SK-N-SH (cell line): Measurements from ENCODE around the gene PLAGL2. TPM values are rescaled to one million over a fixed set of nuclear protein-coding genes. Genes with fewer than 3 reads are reported as not detected.

Experiments used
- CTCF ChIA-PET: fragments of 300-600, 350-600 bp; formaldehyde crosslinking; extraction: SDS; loops from one replicate; lab custom pipeline; 2021; lab: Yijun Ruan, JAX
- POLR2A ChIA-PET: fragments of 350-600 bp; sonication (Branson Sonifier 250); formaldehyde crosslinking; extraction: SDS; loops from one replicate; lab custom pipeline; 2020; ENCODE audit warnings: antibody characterized with exemption, inconsistent platforms; lab: Yijun Ruan, JAX
- DNase-seq: peaks from one replicate; pipeline ENCODE4 v3.0.0; 2012
- H2AFZ ChIP-seq: fragments of 200-600 bp; sonication (generic); 2 replicates; pipeline ENCODE4 v1.8.1; 2016; ENCODE audit warnings: antibody characterized with exemption, mild to moderate bottlenecking, low read depth
- H3F3A ChIP-seq: fragments of 200-600 bp; sonication (generic); replicated peaks from 2 replicates; pipeline ENCODE3; 2016; ENCODE audit warnings: antibody characterized with exemption, mild to moderate bottlenecking; ENCODE audit not compliant: insufficient read depth
- H3K27ac ChIP-seq, 2 experiments: fragments of 200-500 bp in 1 of 2; fragments of 200-600 bp in 1 of 2; sonication (Bioruptor generic) in 1 of 2; sonication (generic), shearing (Covaris generic) in 1 of 2; 2 replicates each; pipeline versions ENCODE4 v1.5.1 to v1.6.1; 2014 to 2016; ENCODE audit warnings: low read depth in 2 of 2, inconsistent platforms in 1 of 2, low read length in 1 of 2, mild to moderate bottlenecking in 1 of 2, mixed read lengths in 1 of 2
- H3K27me3 ChIP-seq: fragments of 200-600 bp; sonication (generic), shearing (Covaris generic); 2 replicates; pipeline ENCODE4 v1.6.1; 2016; ENCODE audit warnings: mixed run types; ENCODE audit not compliant: insufficient read depth
- H3K36me3 ChIP-seq, 2 experiments: fragments of 200-500 bp in 1 of 2; fragments of 200-600 bp in 1 of 2; sonication (Bioruptor generic) in 1 of 2; sonication (generic) in 1 of 2; replicated peaks in 1 of 2; 2 replicates each; pipeline versions ENCODE3 to v1.5.1; 2014 to 2016; ENCODE audit warnings: low read length in 1 of 2, mild to moderate bottlenecking in 1 of 2; ENCODE audit not compliant: insufficient read depth in 2 of 2, control insufficient read depth in 1 of 2
- H3K4me1 ChIP-seq, 2 experiments: fragments of 200-500 bp in 1 of 2; fragments of 200-600 bp in 1 of 2; sonication (Bioruptor generic) in 1 of 2; sonication (generic), shearing (Covaris generic) in 1 of 2; 2 replicates each; pipeline versions ENCODE4 v1.5.1 to v1.6.1; 2014 to 2016; ENCODE audit warnings: low read depth in 1 of 2, low read length in 1 of 2, mixed run types in 1 of 2; ENCODE audit not compliant: insufficient read depth in 2 of 2, control insufficient read depth in 1 of 2
- H3K4me2 ChIP-seq: fragments of 200-600 bp; sonication (generic), shearing (Covaris generic); 2 replicates; pipeline ENCODE4 v1.6.1; 2017; ENCODE audit warnings: mixed run types
- H3K4me3 ChIP-seq, 2 experiments: fragments of 200-500 bp in 1 of 2; fragments of 200-600 bp in 1 of 2; sonication (Bioruptor generic) in 1 of 2; sonication (generic), shearing (Covaris generic) in 1 of 2; 2 replicates each; pipeline versions ENCODE4 v1.5.1 to v1.8.1; 2014 to 2016; ENCODE audit warnings: low read depth in 2 of 2, inconsistent platforms in 1 of 2, low read length in 1 of 2, mild to moderate bottlenecking in 1 of 2, mixed read lengths in 1 of 2, moderate library complexity in 1 of 2
- H3K79me2 ChIP-seq: fragments of 200-600 bp; sonication (generic); 2 replicates; pipeline ENCODE4 v1.8.1; 2017; ENCODE audit warnings: mild to moderate bottlenecking; ENCODE audit not compliant: insufficient read depth
- H3K9ac ChIP-seq: fragments of 200-600 bp; sonication (generic); 2 replicates; pipeline ENCODE4 v1.6.1; 2017; ENCODE audit warnings: mixed run types
- H3K9me2 ChIP-seq: fragments of 200-600 bp; sonication (generic); 2 replicates; pipeline ENCODE4 v1.6.1; 2017; ENCODE audit warnings: mixed run types
- H3K9me3 ChIP-seq: fragments of 200-600 bp; sonication (generic); 2 replicates; pipeline ENCODE4 v1.6.1; 2017; ENCODE audit warnings: mixed run types, mild to moderate bottlenecking, moderate library complexity
- H4K20me1 ChIP-seq: fragments of 200-600 bp; sonication (generic); 2 replicates; pipeline ENCODE4 v1.6.1; 2017; ENCODE audit warnings: mild to moderate bottlenecking, mixed run types; ENCODE audit not compliant: insufficient read depth
- CHD2 ChIP-seq: fragments of 150-350 bp; IDR thresholded peaks from 2 replicates; pipeline ENCODE4 v1.6.1; 2018; ENCODE audit warnings: low read length; ENCODE audit not compliant: partially characterized antibody
- ELF1 ChIP-seq: IDR thresholded peaks from 2 replicates; pipeline ENCODE4 v1.4.0; 2012
- EP300 ChIP-seq, 2 experiments: IDR thresholded peaks; 2 replicates each; pipeline versions ENCODE4 v1.4.0 to v1.6.1; 2012; ENCODE audit warnings: borderline replicate concordance in 1 of 2, low read depth in 1 of 2, low read length in 1 of 2
- EZH2phosphoT487 ChIP-seq: fragments of 200-600 bp; sonication (generic); IDR thresholded peaks from 2 replicates; pipeline ENCODE4 v1.6.1; 2017; ENCODE audit warnings: low read depth, mixed run types, mild to moderate bottlenecking, antibody characterized with exemption, moderate library complexity, borderline replicate concordance
- MXI1 ChIP-seq: IDR thresholded peaks from 2 replicates; pipeline ENCODE4 v1.6.1; 2012; ENCODE audit warnings: mild to moderate bottlenecking, low read depth, low read length, improper control_type of control experiment
- NFIC ChIP-seq: IDR thresholded peaks from 2 replicates; pipeline ENCODE4 v1.4.0; 2012; ENCODE audit warnings: borderline replicate concordance
- NRF1 ChIP-seq: IDR thresholded peaks from 2 replicates; pipeline ENCODE4 v1.6.1; 2012; ENCODE audit warnings: low read depth, mild to moderate bottlenecking, low read length
- RAD21 ChIP-seq: IDR thresholded peaks from 2 replicates; pipeline ENCODE4 v1.6.1; 2012; ENCODE audit warnings: mild to moderate bottlenecking, low read length
- RCOR1 ChIP-seq: fragments of 150-350 bp; IDR thresholded peaks from 2 replicates; pipeline ENCODE4 v1.6.1; 2017; ENCODE audit warnings: antibody characterized with exemption, low read length
- REST ChIP-seq: IDR thresholded peaks from 2 replicates; pipeline ENCODE4 v1.6.1; 2012; ENCODE audit warnings: mild to moderate bottlenecking, low read depth, low read length, moderate library complexity
- SMC3 ChIP-seq: IDR thresholded peaks from 2 replicates; pipeline ENCODE4 v1.6.1; 2012; ENCODE audit warnings: low read depth, low read length, improper control_type of control experiment
- TCF12 ChIP-seq: IDR thresholded peaks from 2 replicates; pipeline ENCODE4 v1.4.0; 2012
- TEAD4 ChIP-seq: IDR thresholded peaks from 2 replicates; pipeline ENCODE4 v1.4.0; 2012; ENCODE audit warnings: mild to moderate bottlenecking, borderline replicate concordance; ENCODE audit not compliant: insufficient read depth
- USF1 ChIP-seq: IDR thresholded peaks from 2 replicates; pipeline ENCODE4 v1.4.0; 2012; ENCODE audit warnings: low read depth, borderline replicate concordance
- USF2 ChIP-seq: fragments of 150-350 bp; IDR thresholded peaks from 2 replicates; pipeline ENCODE4 v1.6.1; 2017; ENCODE audit warnings: antibody characterized with exemption, low read length, low read depth, borderline replicate concordance
- WGBS: methylation state at CpG from one replicate; pipeline ENCODE4 v1.1.6; 2017; ENCODE audit warnings: low lambda C conversion rate; 5-methylcytosine and 5-hydroxymethylcytosine counted together
- polyA plus RNA-seq, 3 experiments: library from polyadenylated mRNA; depleted of rRNA; stranded (reverse); fragments of >200 nt; gene quantifications; 2 replicates each; pipeline ENCODE4 v1.2.3, GENCODE V29; 2012

PLAGL2 gene
- polyA plus RNA-seq, 1 of the 3 experiments (the other 2 are of a cell fraction): 4.0 TPM

- H3F3A ChIP-seq: peaks cover 6% of the 10 kb centered on the region
- ChIA-PET CTCF (interaction anchor here (1.3 kb wide), 1 partner anchor 11 kb away, joined by 3 read pairs; no protein-coding TSS in a partner anchor), POLR2A (interaction anchor here (1.2 kb wide), 1 partner anchor 11 kb away, joined by 3 read pairs; no protein-coding TSS in a partner anchor)
- H3K9me3 ChIP-seq: no peaks in the 10 kb centered on the region
- no peak overlapping the region for H3K9ac ChIP-seq
- no peaks in the 10 kb centered on the region for H3K9me2 ChIP-seq
- peaks cover 37% of the 10 kb centered on the region for H4K20me1 ChIP-seq
- H3K27me3 ChIP-seq: no peaks in the 10 kb centered on the region
- H3K4me2 ChIP-seq: no peak overlapping the region
- H3K79me2 ChIP-seq: peaks cover 87% of the 10 kb centered on the region
- no peak overlapping the region for H3K4me3 ChIP-seq
- no peak for TF ChIP-seq NRF1
- H3K36me3 ChIP-seq: peaks cover 36 to 63% of the 10 kb centered on the region in 2 experiments
- no peak for DNase-seq
- 91% methylated on average over 8 of the region's 8 CpGs for WGBS
- no peak overlapping the region for H3K27ac ChIP-seq
- H2AFZ ChIP-seq: no peak overlapping the region
- peaks cover 20 to 25% of the 10 kb centered on the region in 2 experiments; a peak in 3 of 4 replicates for H3K4me1 ChIP-seq
Measured at GRCh38 chr20:32201977-32202363, 5.6 kb downstream of the PLAGL2 start.

- H4K20me1 ChIP-seq: peaks cover 37% of the 10 kb centered on the region
Measured at GRCh38 chr20:32201296-32201976, 6.1 kb downstream of the PLAGL2 start.

More at GRCh38 chr20:32201296-32201976, 6.1 kb downstream of the PLAGL2 start:
- no peak overlapping the region for H2AFZ ChIP-seq
- H3K27ac ChIP-seq: no peak overlapping the region
- peaks cover 20 to 21% of the 10 kb centered on the region in 2 experiments; a peak in 3 of 4 replicates for H3K4me1 ChIP-seq
- H3K4me3 ChIP-seq: no peak overlapping the region
- H3F3A ChIP-seq: peaks cover 6% of the 10 kb centered on the region
- POLR2A ChIA-PET: interaction anchor here (1.2 kb wide), 1 partner anchor 11 kb away, joined by 3 read pairs; no protein-coding TSS in a partner anchor
- no peak overlapping the region for H3K4me2 ChIP-seq
- H3K79me2 ChIP-seq: peaks cover 81% of the 10 kb centered on the region
- no peaks in the 10 kb centered on the region for H3K9me3 ChIP-seq
- CTCF ChIA-PET: interaction anchor here (1.3 kb wide), 1 partner anchor 10 kb away, joined by 3 read pairs; no protein-coding TSS in a partner anchor
- no peak for DNase-seq
- H3K27me3 ChIP-seq: no peaks in the 10 kb centered on the region
- no peaks in the 10 kb centered on the region for H3K9me2 ChIP-seq
- TF ChIP-seq RCOR1 (no peak), MXI1 (no peak), EP300 (IDR thresholded peaks at IDR 0.05; ENCODE audit: borderline replicate concordance in 1 of 2, low read depth in 1 of 2, low read length in 1 of 2) (no peak), USF2 (no peak), SMC3 (no peak), RAD21 (no peak), ELF1 (no peak), CHD2 (no peak), NFIC (no peak), USF1 (no peak), TCF12 (no peak), EZH2phosphoT487 (no peak), REST (no peak), TEAD4 (no peak)
- peaks cover 38 to 66% of the 10 kb centered on the region in 2 experiments for H3K36me3 ChIP-seq
- no peak overlapping the region for H3K9ac ChIP-seq
- WGBS: 95% methylated on average over 4 of the region's 4 CpGs
